Tibial nerve (tissue), 4 donors: Measurements from ENCODE around the gene LRRC49. TPM values are rescaled to one million over a fixed set of nuclear protein-coding genes. Genes with fewer than 3 reads are reported as not detected.

Source experiments
- DNase-seq, 2 donors: peaks; one replicate each; pipeline ENCODE4 v3.0.0-alpha.2; 2019; ENCODE audit warnings: low spot score in 2 of 2
- H3K27ac ChIP-seq, 4 donors: fragments of 200-600 bp; sonication (generic) in 3 of 4; one replicate each; pipeline ENCODE4 v1.5.1; 2017 to 2019; ENCODE audit warnings: mild to moderate bottlenecking in 1 of 4
- H3K27me3 ChIP-seq, 2 donors: fragments of 200-600 bp; sonication (generic) in 1 of 2; one replicate each; pipeline versions ENCODE4 v1.5.1 to v1.6.0; 2017 to 2019
- H3K36me3 ChIP-seq, 3 donors: fragments of 200-600 bp; sonication (generic); one replicate each; pipeline ENCODE4 v1.5.1; 2018 to 2019
- H3K4me1 ChIP-seq, 4 donors: fragments of 200-600 bp; sonication (generic) in 3 of 4; one replicate each; pipeline ENCODE4 v1.5.1; 2017 to 2019
- H3K4me3 ChIP-seq, 4 donors: fragments of 200-600 bp; sonication (generic) in 3 of 4; one replicate each; pipeline ENCODE4 v1.5.1; 2017 to 2019; ENCODE audit warnings: mild to moderate bottlenecking in 1 of 4, moderate library complexity in 1 of 4
- H3K9me3 ChIP-seq, 4 donors: fragments of 200-600 bp; sonication (generic) in 3 of 4; one replicate each; pipeline ENCODE4 v1.5.1; 2017 to 2019
- EP300 ChIP-seq, 2 donors: sonication (generic); formaldehyde crosslinking; IDR thresholded peaks; one replicate each; pipeline ENCODE4 v1.6.1; 2017; ENCODE audit warnings: antibody characterized with exemption in 2 of 2, mild to moderate bottlenecking in 1 of 2
- POLR2A ChIP-seq, 2 donors: fragments of 450-650 bp; IDR thresholded peaks; one replicate each; pipeline ENCODE4 v1.6.1; 2017; ENCODE audit warnings: antibody characterized with exemption in 2 of 2, mild to moderate bottlenecking in 2 of 2, moderate library complexity in 2 of 2
- WGBS, 2 donors: methylation state at CpG; one replicate each; pipeline ENCODE4 v1.1.5; 2018; 5-methylcytosine and 5-hydroxymethylcytosine counted together
- total RNA-seq, 4 donors: library from RNA; depleted of rRNA; stranded (reverse); fragments of >200 nt; gene quantifications; one replicate each; pipeline ENCODE4 v1.1.0, GENCODE V29; 2016
- TF ChIP-seq, protein P1 (sequence below), 5 experiments: fragments of 200-600 bp in 3 of 5; fragments of 450-650 bp in 2 of 5; sonication (generic) in 3 of 5; IDR thresholded peaks; one replicate each; pipeline ENCODE4 v1.5.1; 2016 to 2019; ENCODE audit warnings: antibody characterized with exemption in 5 of 5, mild to moderate bottlenecking in 3 of 5, moderate library complexity in 2 of 5

Gene LRRC49
- total RNA-seq, 4 donors from 2014 or later = 8.8 to 11.1 (median 9.5) TPM

DNA sequence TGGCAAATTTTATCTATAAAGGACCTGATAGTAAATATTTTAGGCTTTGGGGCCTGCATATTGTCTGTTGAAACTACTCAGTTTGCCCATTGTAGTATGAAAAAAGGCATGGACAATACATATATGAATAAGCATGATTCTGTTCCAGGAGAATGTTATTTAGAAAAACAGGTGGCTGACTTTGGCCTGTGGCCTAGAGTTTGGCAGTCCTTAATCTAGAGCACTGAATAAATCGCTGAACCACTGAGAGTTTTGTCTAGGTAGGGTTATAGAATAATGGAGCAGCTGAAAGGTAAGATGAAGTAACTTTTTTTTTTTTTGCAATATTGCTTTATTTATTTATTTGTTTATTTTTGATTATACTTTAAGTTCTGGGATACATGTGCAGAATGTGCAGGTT lies 75.0 kb downstream of the LRRC49 start:
- peaks cover 0 to 7% (median 0%) of the 10 kb centered on the region in 3 donors for H3K36me3 ChIP-seq
- H3K4me1 ChIP-seq = no peaks in the 10 kb centered on the region
- H3K4me3 ChIP-seq = no peak overlapping the region
- TF ChIP-seq EP300 (IDR thresholded peaks at IDR 0.05) (no peak), POLR2A (IDR thresholded peaks at IDR 0.05) (no peak)
- TF ChIP-seq, protein P1, sequence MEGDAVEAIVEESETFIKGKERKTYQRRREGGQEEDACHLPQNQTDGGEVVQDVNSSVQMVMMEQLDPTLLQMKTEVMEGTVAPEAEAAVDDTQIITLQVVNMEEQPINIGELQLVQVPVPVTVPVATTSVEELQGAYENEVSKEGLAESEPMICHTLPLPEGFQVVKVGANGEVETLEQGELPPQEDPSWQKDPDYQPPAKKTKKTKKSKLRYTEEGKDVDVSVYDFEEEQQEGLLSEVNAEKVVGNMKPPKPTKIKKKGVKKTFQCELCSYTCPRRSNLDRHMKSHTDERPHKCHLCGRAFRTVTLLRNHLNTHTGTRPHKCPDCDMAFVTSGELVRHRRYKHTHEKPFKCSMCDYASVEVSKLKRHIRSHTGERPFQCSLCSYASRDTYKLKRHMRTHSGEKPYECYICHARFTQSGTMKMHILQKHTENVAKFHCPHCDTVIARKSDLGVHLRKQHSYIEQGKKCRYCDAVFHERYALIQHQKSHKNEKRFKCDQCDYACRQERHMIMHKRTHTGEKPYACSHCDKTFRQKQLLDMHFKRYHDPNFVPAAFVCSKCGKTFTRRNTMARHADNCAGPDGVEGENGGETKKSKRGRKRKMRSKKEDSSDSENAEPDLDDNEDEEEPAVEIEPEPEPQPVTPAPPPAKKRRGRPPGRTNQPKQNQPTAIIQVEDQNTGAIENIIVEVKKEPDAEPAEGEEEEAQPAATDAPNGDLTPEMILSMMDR (IDR thresholded peaks at IDR 0.05) = no peak
- peaks cover 0 to 9% (median 0%) of the 10 kb centered on the region in 4 donors for H3K9me3 ChIP-seq
- WGBS, 2 donors = 91 to 95% methylated on average over 1 of the region's 1 CpG
- no peaks in the 10 kb centered on the region for H3K27me3 ChIP-seq
- no peak for DNase-seq
- no peak overlapping the region for H3K27ac ChIP-seq

DNA sequence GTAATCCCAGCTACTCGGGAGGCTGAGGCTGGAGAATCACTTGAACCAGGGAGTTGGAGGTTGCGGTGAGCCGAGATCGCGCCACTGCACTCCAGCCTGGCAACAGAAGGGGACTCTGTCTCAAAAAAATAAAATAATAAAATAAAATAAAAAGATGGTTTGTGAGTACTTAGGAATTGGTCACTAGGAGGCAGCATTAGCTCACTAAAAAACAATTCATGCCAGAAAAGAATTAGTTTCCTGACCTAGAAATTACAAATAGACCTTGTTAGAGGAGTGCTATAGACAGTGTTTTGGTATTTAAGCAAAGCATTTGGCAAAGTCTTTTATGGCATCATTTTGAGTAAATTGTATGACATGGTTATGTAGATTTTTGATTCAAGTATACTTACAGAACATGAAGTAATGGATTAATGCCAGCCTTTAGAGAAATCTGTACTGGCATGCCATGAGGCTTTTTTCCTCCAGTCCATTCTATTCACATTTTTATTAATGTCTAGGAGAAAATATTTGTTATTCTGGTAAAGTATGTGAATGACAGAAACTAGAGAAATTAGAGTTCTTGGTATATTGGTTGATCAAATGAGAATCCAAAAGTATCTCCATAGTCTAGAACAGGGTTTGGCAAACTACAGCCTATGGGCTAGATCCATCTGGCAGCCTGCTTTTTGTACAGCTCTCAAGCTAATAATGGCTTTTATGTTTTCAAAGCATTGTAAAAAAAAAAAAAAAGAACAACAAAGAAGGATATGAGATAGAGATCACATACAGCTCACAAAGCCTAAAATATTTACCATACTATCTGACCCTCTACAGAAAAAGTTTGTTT lies 81.6 kb downstream of the LRRC49 start:
- no peak overlapping the region for H3K27ac ChIP-seq
- peaks cover 0 to 30% (median 0%) of the 10 kb centered on the region in 3 donors for H3K36me3 ChIP-seq
- DNase-seq = no peak
- H3K9me3 ChIP-seq = peaks cover 0 to 12% (median 0%) of the 10 kb centered on the region in 4 donors
- TF ChIP-seq POLR2A (IDR thresholded peaks at IDR 0.05) (no peak), EP300 (IDR thresholded peaks at IDR 0.05) (no peak)
- TF ChIP-seq, protein P1 (IDR thresholded peaks at IDR 0.05) = peak in 1 of 5 experiments; percentile 7
- no peak overlapping the region for H3K4me3 ChIP-seq
- H3K27me3 ChIP-seq = no peaks in the 10 kb centered on the region
- no peaks in the 10 kb centered on the region for H3K4me1 ChIP-seq
- 56 to 62% methylated on average over 5 of the region's 5 CpGs for WGBS, 2 donors

DNA sequence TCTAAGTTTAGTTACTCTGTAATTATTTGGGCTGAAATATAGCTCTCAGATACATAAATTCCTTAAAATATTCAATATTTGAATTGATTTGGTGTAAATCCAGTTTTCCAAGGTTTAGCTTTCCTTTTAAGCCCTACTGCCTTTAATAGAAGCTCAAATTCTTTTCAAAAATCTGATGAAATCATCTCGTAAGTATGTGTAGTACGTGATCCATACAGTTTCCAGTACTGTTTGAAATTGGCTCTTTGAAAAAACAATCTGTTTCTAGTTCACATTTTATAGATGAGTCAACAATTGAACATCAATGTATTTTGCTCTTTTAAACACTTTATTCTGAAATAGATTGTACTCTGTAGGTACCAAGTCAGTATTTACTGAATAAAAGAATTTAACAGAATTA lies 84.2 kb downstream of the LRRC49 start:
- H3K9me3 ChIP-seq = peaks cover 0 to 6% (median 0%) of the 10 kb centered on the region in 4 donors
- peaks cover 0 to 23% (median 0%) of the 10 kb centered on the region in 3 donors for H3K36me3 ChIP-seq
- no peaks in the 10 kb centered on the region for H3K4me1 ChIP-seq
- TF ChIP-seq POLR2A (IDR thresholded peaks at IDR 0.05) (no peak), EP300 (IDR thresholded peaks at IDR 0.05) (no peak)
- TF ChIP-seq, protein P1 (IDR thresholded peaks at IDR 0.05) = no peak
- no peak overlapping the region for H3K4me3 ChIP-seq
- WGBS, 2 donors = 58 to 69% methylated on average over 2 of the region's 2 CpGs
- no peak overlapping the region for H3K27ac ChIP-seq
- H3K27me3 ChIP-seq = no peaks in the 10 kb centered on the region
- no peak for DNase-seq

DNA sequence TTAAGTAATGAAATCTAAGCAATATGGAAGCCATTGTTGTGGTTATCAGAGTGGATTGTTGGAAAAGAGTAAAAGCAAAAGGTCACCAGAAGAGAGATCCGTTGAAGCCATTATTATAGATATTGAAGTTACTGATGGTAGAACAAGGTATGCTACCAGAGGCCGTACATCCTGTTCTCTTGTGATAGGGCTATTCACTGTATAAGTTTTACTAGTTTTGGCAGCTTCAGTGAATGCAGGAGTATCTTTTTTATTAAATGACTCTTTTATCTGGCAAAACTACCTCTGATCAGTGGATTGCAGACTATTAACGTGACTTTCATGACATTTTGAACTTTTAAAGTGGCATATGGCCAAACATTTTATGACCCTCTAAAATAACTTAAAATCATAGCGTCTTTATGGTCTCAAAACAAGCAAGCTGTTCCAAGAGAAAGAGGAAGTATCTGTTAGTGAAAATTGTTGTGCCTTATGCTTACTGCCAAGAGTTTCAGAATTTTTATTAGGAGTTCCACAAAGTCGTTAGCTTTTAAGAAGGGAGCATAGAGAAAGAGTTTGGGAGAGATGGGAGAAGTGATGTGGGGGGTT lies 102.9 kb downstream of the LRRC49 start:
- TF ChIP-seq, protein P1 (IDR thresholded peaks at IDR 0.05) = no peak
- H3K4me3 ChIP-seq = no peak overlapping the region
- DNase-seq = no peak
- no peak overlapping the region for H3K27ac ChIP-seq
- H3K27me3 ChIP-seq = no peaks in the 10 kb centered on the region
- no peaks in the 10 kb centered on the region for H3K4me1 ChIP-seq
- H3K9me3 ChIP-seq = peaks cover 0 to 26% (median 0%) of the 10 kb centered on the region in 4 donors
- peaks cover 0 to 65% (median 0%) of the 10 kb centered on the region in 3 donors for H3K36me3 ChIP-seq
- WGBS, 2 donors = 20 to 23% methylated on average over 5 of the region's 5 CpGs

DNA sequence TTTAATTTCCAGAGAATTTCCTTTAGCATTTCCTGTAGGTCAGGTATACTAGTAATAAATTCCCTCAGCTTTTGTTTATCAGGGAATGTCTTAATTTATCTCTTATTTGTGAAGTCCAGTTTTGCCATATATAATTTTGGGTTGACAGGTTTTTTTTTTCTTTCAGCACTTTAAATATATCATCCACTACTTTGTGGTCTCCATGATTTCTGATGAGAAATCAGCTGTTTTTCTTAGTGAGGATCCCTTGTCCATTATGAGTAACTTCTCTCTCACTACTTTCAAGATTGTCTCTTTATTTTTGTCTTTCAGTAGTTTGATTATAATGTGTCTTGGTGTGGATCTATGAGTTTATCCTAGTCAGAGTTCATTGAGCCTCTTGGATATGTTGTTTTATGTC lies 105.7 kb downstream of the LRRC49 start:
- no peak for DNase-seq
- no peak overlapping the region for H3K27ac ChIP-seq
- TF ChIP-seq EP300 (IDR thresholded peaks at IDR 0.05) = no peak
- TF ChIP-seq, protein P1 (IDR thresholded peaks at IDR 0.05) = no peak
- no peak for TF ChIP-seq POLR2A (IDR thresholded peaks at IDR 0.05)

More for the DNA sequence above, 105.7 kb downstream of the LRRC49 start:
- Histone ChIP-seq H3K27me3 (no peaks in the 10 kb centered on the region), H3K9me3 (peaks cover 0 to 13% (median 0%) of the 10 kb centered on the region in 4 donors), H3K4me1 (no peaks in the 10 kb centered on the region), H3K4me3 (no peak overlapping the region), H3K36me3 (peaks cover 0 to 43% (median 0%) of the 10 kb centered on the region in 3 donors)
